NCI-H748 (cell line): ENCODE measurements around the gene GRIN3B.

ENCODE experiments used
- DNase-seq: peaks from one replicate; lab custom pipeline; 2025; ENCODE audit not compliant: unreplicated experiment; lab: John Stamatoyannopoulos, UW

The GRIN3B gene

DNA sequence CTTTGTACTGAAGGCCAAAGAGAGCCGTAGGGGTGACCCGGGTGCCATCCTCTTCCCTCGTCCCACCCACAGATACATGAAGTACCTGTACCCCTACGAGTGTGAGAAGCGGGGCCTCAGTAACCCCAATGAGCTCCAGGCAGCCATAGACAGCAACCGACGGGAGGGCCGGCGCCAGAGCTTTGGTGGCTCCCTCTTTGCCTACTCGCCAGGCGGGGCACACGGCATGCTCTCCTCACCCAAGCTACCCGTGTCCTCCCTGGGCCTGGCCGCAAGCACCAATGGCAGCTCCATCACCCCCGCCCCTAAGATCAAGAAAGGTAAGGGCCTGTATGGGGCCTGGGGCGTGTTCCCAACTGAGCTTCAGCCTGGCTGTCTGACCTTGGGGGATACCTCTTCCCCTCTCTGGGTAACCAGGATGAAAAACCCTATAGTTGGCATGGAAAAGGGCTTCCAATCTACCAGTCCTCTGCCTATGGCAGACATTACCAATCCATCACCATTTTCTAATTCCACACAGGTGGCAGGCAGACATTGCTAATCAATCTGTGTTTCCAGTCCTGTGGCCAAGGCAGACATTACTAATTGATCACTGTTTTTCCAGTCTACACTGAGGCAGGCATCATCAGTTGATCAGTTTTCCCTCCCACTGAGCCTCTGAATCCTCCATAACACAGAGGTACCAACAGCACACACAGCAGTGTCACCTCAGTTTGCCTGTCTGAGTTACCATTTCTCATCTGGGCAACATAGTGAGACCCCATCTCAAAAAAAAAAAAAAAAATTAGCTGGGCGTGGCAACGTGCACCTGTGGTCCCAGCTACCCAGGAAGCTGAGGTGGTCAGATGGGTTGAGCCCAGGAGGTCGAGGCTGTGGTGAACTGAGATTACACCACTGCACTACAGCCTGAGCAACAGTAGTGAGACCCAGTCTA is 35.2 kb upstream of the GRIN3B start:
- no peak for DNase-seq

DNA sequence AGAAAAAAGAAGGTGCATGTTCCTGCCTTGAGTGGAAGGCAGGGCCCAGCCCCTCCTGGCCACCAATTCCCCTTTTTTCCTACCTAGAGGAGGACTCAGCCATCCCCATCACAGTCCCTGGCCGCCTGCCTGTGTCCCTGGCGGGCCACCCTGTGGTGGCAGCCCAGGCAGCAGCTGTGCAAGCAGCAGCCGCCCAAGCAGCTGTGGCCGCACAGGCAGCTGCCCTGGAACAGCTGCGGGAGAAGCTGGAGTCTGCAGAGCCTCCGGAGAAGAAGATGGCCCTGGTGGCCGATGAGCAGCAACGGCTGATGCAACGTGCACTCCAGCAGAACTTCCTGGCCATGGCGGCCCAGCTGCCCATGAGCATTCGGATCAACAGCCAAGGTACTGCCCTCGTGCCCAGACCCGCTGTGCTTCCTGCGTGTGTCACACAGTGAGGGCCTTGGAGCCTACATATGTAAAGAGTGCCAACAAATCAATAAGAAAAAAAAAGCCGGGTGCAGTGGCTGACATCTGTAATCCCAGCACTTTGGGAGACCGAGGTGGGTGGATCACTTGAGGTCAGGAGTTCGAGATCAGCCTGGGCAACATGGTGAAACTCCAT is 33.6 kb upstream of the GRIN3B start:
- DNase-seq = no peak

DNA sequence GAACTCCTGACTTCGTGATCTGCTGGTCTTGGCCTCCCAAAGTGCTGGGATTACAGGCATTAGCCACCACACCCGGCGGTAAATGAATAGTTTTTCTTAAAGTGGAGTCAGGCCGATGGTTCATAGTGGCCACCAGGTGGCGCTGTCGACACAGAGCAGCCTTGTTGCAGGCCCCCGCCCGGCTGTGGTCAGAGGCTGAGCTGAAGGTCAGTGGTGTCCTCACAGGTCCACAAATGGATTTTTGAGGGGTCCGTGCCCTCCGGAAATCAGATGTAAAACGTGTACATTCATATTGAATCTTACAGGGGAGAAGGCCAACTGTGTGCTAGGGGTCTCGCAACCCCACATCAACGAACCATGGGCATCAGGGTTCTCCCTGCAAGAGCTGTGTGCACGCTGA is 29.5 kb upstream of the GRIN3B start:
- no peak for DNase-seq

DNA sequence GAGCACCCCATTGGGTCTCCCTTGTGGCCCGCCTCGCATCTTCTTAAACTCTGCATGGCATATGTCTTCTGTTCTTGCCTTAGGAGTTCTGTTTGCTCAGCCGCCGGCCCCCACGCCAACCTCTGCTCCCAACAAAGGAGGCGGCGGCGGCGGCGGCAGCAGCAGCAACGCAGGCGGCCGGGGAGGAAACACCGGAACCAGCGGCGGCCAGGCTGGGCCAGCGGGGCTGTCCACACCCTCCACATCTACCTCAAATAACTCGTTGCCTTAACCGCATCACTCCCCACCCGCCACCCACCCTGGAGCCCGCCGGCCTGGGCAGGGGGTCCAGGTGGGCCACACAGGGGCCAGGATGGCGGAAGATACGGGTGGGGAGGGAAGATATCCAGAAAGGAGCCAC is 28.4 kb upstream of the GRIN3B start:
- no peak for DNase-seq

DNA sequence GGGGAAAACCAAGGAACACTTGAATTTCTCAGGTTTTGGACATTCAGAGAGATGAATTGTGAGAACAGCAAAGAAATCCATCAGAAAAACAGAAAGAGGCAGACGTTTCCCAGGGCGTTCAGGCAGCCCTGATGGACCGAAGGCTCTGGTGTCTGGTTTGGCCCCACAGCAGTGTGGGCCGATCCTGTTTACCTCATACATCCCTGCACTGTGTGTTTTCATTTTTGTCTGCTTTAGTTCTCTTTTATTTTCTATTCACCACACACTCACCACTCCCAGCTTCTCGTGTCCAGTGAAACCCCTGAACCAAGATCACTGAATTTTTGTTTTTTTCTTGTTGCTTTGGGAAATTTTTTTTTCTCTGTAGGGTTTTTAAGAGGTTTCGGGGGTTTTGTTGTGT is 27.9 kb upstream of the GRIN3B start:
- no peak for DNase-seq

DNA sequence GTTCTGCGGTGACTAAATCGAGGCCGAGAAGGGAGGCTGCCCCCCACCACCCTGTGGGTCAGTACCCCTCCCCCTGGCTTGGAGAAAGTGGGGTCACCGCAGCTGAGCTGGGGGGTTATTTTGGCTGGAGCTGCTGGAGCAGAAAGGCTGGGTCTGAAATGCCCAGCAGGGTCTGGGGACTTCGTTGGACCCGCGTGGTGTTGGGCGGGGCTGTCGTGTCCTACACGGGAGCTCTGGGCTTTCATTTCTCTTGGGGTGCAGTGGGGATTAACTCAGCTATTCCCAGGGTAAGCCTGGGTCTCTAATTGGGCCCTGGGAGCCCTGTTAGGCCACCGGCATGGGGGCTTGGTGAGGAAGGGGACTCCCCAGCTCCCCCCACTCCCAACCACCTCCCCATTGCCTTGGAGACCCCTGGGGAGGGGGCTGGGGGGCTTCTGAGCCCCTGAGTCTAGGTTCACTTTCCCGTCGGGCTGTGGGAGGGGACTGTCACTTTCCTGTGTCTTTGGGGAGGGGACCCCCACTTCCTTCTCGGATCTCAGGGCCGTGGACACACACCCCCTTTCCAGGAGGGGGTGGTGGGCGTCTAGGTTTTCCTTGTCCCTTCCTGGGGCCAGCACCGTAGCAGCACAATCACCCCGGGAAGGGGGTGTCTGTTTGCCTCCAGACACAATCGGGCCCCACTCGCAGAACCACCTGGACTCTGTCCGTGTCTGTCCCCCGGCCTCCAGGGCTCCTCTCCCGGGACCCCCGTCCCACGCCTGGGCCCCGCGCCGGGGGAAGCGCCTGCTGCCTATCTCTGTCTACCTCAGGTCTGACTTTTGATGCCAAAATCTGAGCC is 26.3 kb upstream of the GRIN3B start:
- DNase-seq = no peak

DNA sequence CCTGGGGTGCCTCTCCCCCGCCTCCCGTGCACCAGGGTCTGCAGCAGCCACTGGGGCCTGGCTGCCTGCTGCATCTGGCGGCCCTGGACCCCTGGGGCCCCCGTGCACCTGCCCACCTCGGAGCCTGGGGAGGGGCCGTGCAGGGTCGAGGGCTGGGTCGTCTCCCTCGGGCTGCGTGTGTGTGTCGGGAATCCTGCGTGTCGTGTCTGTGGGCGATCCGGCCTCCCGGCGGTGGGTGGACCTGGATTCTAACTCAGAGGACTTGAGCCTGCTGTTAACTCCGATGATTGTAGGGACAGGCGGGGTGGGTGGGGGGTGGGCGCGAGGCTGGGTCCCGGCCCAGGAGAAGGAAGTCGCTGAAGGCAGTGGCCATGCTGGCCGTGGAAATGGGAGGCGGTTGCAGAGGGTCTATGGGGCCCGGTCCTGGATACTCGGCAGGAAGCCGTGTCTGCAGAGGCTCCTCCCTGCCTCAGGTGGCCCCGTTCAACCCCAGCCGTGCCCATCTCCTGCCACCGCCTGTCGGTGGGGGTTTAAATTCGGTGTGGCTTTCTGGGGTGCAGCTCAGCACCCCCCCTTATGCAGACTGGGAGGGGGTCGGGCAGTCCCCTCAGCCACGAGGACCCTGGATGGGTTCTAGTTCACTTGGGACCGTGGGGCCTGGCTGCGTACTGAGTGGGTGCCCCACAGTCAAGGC is 25.5 kb upstream of the GRIN3B start:
- DNase-seq = no peak

DNA sequence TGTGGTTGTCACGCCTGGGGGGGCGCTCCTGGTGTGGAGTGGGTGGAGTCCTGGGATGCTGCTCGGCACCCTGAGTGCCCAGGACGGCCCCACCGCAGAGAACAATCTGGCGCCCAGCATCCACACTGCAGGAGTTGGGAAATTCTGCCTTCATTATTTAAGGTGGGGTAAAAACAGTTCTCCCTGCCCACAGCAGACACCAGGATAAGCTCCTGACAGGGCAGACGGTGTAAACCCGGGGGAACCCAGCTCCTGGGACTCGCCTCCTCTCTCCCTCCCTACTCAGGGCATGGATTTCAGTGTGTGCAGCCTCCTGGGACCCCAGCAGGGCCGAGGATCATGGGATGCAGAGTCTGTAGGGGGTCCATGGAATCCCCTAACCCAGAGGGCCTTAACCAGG is 23.7 kb upstream of the GRIN3B start:
- no peak for DNase-seq

DNA sequence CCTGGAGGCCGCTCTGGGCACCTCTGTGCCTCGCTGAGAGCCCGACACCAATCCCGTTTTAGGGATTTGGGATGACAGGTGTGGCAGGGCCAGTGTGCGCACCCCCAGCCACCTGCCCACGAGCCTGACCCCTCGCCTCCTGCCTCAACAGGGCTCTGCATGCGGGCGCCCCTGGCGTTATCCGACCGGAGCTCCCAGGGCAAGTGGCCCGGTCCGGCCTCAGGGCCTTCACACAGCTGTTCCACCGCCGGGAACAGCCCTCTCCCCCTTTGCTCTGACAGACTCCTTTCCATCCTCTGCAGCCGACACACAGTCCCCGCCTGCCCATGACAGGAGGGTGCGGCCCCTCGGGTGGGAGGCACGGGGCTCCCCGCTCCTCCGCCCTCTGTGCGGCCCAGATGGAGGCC is 23.2 kb upstream of the GRIN3B start:
- DNase-seq = no peak

DNA sequence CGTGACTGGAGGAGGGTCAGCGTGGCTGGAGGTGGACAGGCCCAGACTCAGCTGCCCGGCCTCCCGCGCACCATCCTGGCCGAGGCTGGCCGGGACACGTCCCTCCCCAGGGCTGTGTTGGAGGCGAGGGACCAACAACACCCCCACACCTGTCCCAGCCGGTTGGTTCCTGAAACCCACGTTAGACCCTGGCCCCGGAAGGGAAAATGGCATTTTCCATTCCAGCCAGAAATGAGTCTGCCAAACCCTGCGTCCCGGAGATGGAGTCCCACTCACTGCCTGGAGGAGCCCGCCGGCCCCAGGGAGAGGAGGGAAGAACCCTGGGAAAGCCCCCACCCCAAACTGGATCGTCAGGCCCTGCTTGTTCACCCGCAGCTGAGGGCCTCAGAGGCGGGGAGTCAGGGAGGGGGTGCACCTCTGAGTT is 20.9 kb upstream of the GRIN3B start:
- no peak for DNase-seq

DNA sequence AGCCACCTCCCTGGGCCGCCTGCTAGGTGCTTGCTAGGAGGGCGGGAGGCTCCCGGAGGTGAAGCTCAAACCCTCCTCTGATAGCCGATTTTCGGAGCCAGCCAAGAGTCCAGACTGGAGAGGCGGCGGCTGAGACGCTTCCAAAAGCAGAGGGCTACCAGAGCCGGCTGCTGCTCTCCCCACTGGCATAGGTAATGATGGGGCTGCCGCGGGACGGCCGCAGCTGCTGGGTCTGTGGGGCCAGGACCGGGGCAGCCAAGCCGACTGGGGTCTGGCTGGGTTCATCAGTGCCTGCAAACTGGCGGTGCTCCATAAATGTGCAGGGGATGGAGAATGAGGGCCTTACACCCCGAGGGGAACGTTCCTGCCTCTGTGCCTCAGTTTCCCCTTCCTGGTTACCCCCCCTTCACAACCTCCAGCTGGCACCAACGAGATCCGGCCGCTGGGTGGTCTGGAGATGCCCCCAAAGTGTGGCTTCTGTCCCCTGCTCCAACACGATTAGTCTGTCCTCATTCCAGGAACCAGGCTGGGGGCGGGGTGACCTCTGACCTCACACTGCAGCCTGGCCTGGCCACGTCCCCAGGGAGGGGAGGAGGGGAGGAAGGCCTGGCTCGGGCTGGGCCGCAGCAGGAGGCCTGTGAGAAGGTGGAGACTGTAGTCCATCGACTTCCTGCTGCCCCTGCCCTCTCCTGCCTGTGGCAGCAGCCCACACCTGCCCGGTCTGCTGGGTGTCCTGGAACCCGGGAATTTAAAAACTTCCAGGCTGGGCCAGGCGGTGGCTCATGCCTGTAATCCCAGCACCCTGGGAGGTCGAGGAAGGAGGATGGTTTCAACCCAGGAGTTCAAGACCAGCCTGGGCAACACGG is 19.9 kb upstream of the GRIN3B start:
- DNase-seq = no peak

DNA sequence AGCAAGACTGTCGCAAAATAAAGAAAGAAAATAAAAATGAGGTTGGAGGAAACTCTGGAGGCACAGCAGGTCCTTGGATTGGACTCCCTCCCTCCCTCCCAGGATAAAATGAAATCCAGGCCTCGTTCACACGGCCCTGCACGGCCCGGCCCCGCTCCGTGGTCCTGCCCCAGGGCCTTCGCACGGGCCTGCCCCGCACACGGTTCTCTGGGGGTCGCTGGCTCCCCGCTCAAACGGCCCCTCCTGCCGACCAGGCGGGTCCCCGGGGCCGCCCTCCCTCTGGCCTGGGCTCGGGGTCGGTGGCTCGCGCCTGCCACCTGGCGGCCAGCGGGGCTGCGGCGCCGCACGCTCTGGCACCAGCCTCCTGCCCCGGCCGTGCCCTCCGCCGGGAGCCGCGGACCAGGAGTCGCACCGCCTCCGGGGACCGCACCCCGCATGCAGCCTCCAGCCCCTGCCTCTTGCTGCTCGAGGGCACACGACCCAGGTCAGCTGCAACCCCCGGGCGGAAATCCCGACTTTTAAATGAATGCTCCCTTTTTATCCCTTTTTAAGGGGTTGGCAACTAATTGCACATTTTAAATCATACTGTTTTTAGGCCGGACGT is 17.6 kb upstream of the GRIN3B start:
- DNase-seq = peak; percentile 58

DNA sequence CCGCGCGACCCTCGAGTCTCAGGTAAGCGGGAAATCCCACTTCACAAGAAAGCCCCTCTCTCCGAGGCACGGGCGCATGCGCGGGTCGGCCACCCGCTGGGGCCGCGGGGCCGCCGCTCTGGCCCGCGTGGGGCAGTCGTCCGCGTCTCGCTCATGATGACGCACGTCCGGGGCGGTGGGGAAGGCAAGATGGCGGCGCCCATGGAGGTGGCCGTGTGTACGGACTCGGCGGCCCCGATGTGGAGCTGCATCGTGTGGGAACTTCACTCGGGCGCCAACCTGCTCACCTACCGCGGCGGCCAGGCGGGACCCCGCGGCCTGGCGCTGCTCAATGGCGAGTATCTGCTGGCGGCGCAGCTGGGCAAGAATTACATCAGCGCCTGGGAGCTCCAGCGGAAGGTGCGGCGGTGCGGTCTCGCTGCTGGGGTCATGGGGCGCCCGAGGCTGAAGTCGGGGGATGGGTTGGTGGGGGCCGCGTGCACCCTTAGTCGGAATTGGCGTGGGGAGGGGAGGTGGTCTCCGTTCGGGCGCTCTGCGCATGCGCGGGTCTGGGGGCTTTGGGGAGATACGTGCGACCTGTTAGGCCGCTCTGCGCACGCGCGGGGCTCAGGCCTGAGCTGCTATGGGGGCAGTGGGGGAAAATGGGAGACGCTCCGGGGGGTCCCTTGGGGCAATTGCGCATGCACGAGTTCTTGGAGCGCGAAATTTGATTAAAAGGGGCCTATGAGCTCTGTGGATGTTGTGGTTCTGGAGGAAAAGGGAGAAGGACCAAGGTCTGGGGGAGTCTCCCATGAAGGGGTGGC is 15.9 kb upstream of the GRIN3B start, which contains the start of gene WDR18:
TSS of gene WDR18 (plus strand) at position 181 of the 803 bp plus-strand sequence. CDS start at position 190, 9 bp downstream.
- DNase-seq = peak; percentile 90

DNA sequence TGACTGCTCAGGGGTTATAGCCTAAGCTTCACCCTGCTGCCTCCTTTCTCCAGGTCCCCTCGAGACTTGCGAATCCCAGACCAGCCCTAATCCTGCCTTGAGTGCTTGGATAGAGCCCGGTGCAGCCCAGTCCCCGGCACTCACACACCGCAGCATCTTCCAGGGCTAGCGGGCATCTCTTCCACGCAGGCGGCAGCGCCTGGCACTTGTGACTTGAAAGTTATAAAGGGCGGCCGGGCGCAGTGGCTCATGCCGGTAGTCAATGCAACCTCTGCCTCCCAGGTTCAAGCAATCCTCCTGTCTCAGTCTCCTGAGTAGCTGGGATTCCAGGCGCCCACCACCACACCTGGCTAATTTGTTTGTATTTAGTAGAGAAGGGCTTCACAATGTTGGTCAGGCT is 14.1 kb upstream of the GRIN3B start:
- DNase-seq = no peak

DNA sequence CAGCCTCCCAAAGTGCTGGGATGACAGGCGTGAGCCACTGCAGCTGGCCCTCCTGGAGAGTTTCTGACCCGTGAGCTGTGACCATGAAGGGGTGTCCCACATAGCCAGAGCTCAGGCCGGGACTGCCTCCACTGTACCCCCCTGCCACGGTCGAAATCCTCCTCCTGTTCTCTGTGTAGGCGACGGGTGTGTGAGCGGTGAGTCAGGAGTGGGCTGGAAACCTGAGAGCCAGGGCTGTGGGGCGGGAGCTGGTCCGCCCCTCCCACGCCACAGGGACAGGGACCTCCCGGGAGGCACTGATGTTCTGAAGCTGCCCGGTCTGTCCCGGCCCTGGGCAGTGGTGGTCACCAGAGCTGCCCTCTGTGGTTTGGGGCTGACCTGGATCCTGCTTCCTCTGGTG is 12.1 kb upstream of the GRIN3B start:
- DNase-seq = no peak

DNA sequence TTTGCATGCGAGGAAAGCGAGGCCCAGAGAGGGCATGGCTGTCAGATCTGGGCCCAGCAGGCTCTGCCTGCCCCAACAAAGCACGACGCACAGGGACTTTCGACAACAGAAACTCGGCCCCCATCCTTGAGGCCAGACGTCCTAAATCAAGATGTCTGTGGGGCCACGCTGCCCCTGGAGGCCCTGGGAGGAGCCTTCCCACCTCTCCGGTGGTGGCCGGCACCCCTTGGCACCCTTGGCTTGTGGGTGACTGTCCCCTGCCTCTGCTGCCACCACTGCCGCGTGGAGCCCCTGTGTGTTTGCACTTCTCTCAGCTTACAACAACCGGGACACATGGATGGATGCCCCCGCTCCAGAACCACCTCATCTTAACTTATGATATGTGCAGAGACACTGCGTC is 11.7 kb upstream of the GRIN3B start:
- DNase-seq = no peak

DNA sequence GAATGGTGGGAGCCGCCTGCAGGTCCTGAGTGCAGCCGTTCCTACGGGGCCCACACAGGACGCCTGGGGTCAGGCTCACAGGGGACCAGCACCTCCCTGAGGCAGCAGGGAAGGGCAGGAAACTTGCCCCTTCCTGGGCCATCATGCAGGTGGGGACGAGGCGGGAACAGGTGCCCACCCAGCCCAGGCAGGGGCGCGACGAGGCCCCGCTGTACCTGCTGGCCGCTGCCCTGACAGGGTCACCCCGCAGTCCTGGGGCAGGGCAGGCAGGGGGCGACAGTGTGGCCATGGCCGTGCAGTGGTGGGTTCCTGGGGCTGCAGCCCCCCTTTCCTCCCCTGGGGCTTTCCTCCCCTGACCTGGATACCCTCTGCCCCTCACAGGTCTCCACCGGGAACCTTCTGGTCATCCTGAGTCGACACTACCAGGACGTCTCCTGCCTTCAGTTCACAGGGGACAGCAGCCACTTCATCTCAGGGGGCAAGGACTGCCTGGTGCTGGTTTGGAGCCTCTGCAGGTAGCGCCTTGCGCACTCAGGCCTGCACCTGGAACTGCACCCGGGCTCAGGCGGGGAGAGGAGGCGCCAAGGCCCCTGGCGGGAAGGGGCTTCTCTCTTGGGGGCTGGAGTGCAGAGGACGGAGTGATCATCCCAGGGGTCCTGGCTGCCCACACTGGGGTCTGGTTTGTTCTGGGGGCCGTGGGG is 10.7 kb upstream of the GRIN3B start:
- no peak for DNase-seq

DNA sequence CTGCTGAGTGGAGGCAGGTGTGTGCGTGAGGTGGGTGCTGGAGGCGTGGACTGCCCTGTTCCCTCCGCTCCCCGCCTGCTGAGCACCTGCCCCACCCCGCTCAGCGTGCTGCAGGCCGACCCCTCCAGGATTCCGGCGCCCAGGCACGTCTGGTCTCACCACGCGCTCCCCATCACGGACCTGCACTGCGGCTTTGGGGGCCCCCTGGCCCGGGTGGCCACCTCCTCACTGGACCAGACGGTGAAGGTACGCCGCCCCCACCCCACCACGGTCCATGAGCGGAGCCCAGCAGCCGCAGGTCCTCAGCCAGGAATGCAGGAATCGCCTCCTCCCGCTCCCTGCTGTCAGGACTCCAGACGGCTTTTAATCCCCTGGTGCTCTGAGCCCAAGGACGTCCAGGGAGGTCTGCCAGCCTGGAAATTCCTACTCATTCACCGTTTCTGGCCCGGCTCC is 10.1 kb upstream of the GRIN3B start:
- DNase-seq = no peak
